PC-3 (cell line): Measurements from ENCODE around the gene TRUB1.

Experiments
- EZH2 ChIP-seq: fragments of 300-600 bp; sonication (generic); IDR thresholded peaks from one replicate; pipeline ENCODE4 v1.6.1; 2017; ENCODE audit warnings: antibody characterized with exemption, mild to moderate bottlenecking, low read length; ENCODE audit not compliant: unreplicated experiment
- EZH2phosphoT487 ChIP-seq: fragments of 300-600 bp; sonication (generic); IDR thresholded peaks from 2 replicates; pipeline ENCODE4 v1.6.1; 2018; ENCODE audit warnings: mild to moderate bottlenecking, antibody characterized with exemption, low read length, borderline replicate concordance
- TF ChIP-seq, protein P1 (sequence below): fragments of 300-600 bp; sonication (generic); conservative IDR thresholded peaks from 2 replicates; pipeline ENCODE4 v1.5.1; 2017; ENCODE audit warnings: antibody characterized with exemption, low read depth, mild to moderate bottlenecking, low read length

DNA sequence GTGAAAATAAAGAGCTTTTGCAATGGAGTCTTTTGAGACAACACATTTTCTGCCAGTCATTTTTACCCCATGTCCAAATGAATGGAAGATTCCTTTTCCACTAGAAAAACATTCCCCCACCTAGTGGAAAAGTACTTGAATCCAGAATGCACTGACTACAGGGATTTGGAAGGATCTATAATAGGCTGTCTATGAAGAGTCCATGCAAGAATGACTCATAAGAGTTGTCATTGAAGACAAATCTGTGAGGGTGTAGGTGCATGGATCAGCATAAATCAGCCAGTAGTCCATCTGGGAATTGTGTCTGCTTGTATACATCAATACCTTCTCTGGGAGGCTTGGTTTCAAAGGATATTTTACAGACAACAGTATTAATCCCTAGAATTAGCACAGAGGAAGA lies 32.5 kb upstream of the TRUB1 start:
- TF ChIP-seq, protein P1, sequence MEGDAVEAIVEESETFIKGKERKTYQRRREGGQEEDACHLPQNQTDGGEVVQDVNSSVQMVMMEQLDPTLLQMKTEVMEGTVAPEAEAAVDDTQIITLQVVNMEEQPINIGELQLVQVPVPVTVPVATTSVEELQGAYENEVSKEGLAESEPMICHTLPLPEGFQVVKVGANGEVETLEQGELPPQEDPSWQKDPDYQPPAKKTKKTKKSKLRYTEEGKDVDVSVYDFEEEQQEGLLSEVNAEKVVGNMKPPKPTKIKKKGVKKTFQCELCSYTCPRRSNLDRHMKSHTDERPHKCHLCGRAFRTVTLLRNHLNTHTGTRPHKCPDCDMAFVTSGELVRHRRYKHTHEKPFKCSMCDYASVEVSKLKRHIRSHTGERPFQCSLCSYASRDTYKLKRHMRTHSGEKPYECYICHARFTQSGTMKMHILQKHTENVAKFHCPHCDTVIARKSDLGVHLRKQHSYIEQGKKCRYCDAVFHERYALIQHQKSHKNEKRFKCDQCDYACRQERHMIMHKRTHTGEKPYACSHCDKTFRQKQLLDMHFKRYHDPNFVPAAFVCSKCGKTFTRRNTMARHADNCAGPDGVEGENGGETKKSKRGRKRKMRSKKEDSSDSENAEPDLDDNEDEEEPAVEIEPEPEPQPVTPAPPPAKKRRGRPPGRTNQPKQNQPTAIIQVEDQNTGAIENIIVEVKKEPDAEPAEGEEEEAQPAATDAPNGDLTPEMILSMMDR, result no peak
- TF ChIP-seq EZH2 (no peak), EZH2phosphoT487 (no peak)
